Neutrophil (primary cell): ENCODE measurements around the gene TMEM242.
"Not testable (repeated sequence)": the region's sequence is repeated elsewhere in the genome, so short reads cannot be mapped to it uniquely, and the experiment has no call there.

ENCODE experiments used
- H3K27ac ChIP-seq: fragments of 200-600 bp; sonication (generic); 2 replicates; pipeline ENCODE4 v1.5.1; 2016; ENCODE audit warnings: mild to moderate bottlenecking, moderate library complexity
- H3K27me3 ChIP-seq: fragments of 200-600 bp; sonication (generic); 2 replicates; pipeline ENCODE4 v1.6.0; 2016; ENCODE audit warnings: mild to moderate bottlenecking
- H3K36me3 ChIP-seq: fragments of 200-600 bp; sonication (generic); 2 replicates; pipeline ENCODE4 v1.5.1; 2017
- H3K4me1 ChIP-seq, 2 experiments: fragments of 200-600 bp in 1 of 2; sonication (generic) in 1 of 2; 1 replicate in 1 of 2; 2 replicates in 1 of 2; pipeline versions ENCODE4 v1.5.1 to v1.6.1; 2013 to 2016; ENCODE audit warnings: low read depth in 1 of 2, low read length in 1 of 2, mild to moderate bottlenecking in 1 of 2, moderate library complexity in 1 of 2; ENCODE audit not compliant: control insufficient read depth in 1 of 2, insufficient read depth in 1 of 2
- H3K4me3 ChIP-seq, 2 experiments: fragments of 200-600 bp in 1 of 2; sonication (generic) in 1 of 2; 1 replicate in 1 of 2; 2 replicates in 1 of 2; pipeline ENCODE4 v1.5.1; 2013 to 2016; ENCODE audit warnings: low read depth in 1 of 2, low read length in 1 of 2, mild to moderate bottlenecking in 1 of 2, moderate library complexity in 1 of 2
- H3K9me3 ChIP-seq: fragments of 200-600 bp; sonication (generic); 2 replicates; pipeline ENCODE4 v1.5.1; 2016
- CTCF ChIP-seq: fragments of 200-600 bp; sonication (generic); IDR thresholded peaks from 2 replicates; pipeline ENCODE4 v1.5.1; 2016; ENCODE audit warnings: antibody characterized with exemption

TMEM242 gene

GRCh38 chr6:157337751-157338150, 14.4 kb upstream of the TMEM242 start:
- peaks cover 2% of the 10 kb centered on the region for H3K27me3 ChIP-seq
- TF ChIP-seq CTCF: no peak
- H3K36me3 ChIP-seq: no peaks in the 10 kb centered on the region
- no peak overlapping the region for H3K27ac ChIP-seq
- H3K9me3 ChIP-seq: no peaks in the 10 kb centered on the region
- H3K4me1 ChIP-seq: no peaks in the 10 kb centered on the region
- H3K4me3 ChIP-seq: no peak overlapping the region

GRCh38 chr6:157337276-157337675, 14.0 kb upstream of the TMEM242 start:
- H3K4me3 ChIP-seq, H3K27ac ChIP-seq, H3K36me3 ChIP-seq, H3K9me3 ChIP-seq, H3K27me3 ChIP-seq, H3K4me1 ChIP-seq: not testable (repeated sequence)

GRCh38 chr6:157335829-157336228, 12.5 kb upstream of the TMEM242 start:
- H3K4me3 ChIP-seq: no peak overlapping the region
- H3K4me1 ChIP-seq: no peaks in the 10 kb centered on the region
- H3K27ac ChIP-seq: no peak overlapping the region
- H3K9me3 ChIP-seq: no peaks in the 10 kb centered on the region
- no peak for TF ChIP-seq CTCF
- H3K27me3 ChIP-seq: peaks cover 9% of the 10 kb centered on the region
- no peaks in the 10 kb centered on the region for H3K36me3 ChIP-seq

- no peak for TF ChIP-seq CTCF
Measured at GRCh38 chr6:157333956-157334355, 10.6 kb upstream of the TMEM242 start.

GRCh38 chr6:157333537-157333936, 10.2 kb upstream of the TMEM242 start:
- no peaks in the 10 kb centered on the region for H3K9me3 ChIP-seq
- TF ChIP-seq CTCF: no peak
- H3K4me3 ChIP-seq: no peak overlapping the region
- H3K36me3 ChIP-seq: no peaks in the 10 kb centered on the region
- H3K4me1 ChIP-seq: no peaks in the 10 kb centered on the region
- no peak overlapping the region for H3K27ac ChIP-seq
- peaks cover 18% of the 10 kb centered on the region for H3K27me3 ChIP-seq

More at GRCh38 chr6:157333956-157334355, 10.6 kb upstream of the TMEM242 start:
- Histone ChIP-seq H3K27ac (no peak overlapping the region), H3K27me3 (peaks cover 14% of the 10 kb centered on the region), H3K36me3 (no peaks in the 10 kb centered on the region), H3K9me3 (no peaks in the 10 kb centered on the region), H3K4me3 (no peak overlapping the region), H3K4me1 (no peaks in the 10 kb centered on the region)

GRCh38 chr6:157332813-157333212, 9.5 kb upstream of the TMEM242 start:
- H3K4me3 ChIP-seq: no peak overlapping the region
- TF ChIP-seq CTCF: no peak
- H3K9me3 ChIP-seq: no peaks in the 10 kb centered on the region
- H3K36me3 ChIP-seq: no peaks in the 10 kb centered on the region
- H3K27ac ChIP-seq: no peak overlapping the region
- H3K27me3 ChIP-seq: peaks cover 25% of the 10 kb centered on the region
- H3K4me1 ChIP-seq: no peaks in the 10 kb centered on the region
